MM.1S (cell line): ENCODE measurements around the gene SCFD2.

Experiments
- DNase-seq: peaks from one replicate; pipeline ENCODE4 v3.0.0-alpha.2; 2015
- H2AFZ ChIP-seq: fragments of 300-600 bp; sonication (generic); 2 replicates; pipeline ENCODE4 v1.6.0; 2016; ENCODE audit warnings: antibody characterized with exemption, low read length
- H3F3A ChIP-seq: fragments of 300-600 bp; sonication (generic); 2 replicates; pipeline ENCODE4 v1.6.1; 2016; ENCODE audit warnings: mild to moderate bottlenecking, antibody characterized with exemption, low read length, moderate library complexity, mixed read lengths; ENCODE audit not compliant: insufficient read depth
- H3K27ac ChIP-seq: fragments of 300-600 bp; sonication (generic); 2 replicates; pipeline ENCODE4 v1.5.1; 2016; ENCODE audit warnings: mild to moderate bottlenecking, low read length
- H3K27me3 ChIP-seq: fragments of 300-600 bp; sonication (generic); replicated peaks from 2 replicates; pipeline ENCODE4 v1.6.0; 2016; ENCODE audit warnings: low read length; ENCODE audit not compliant: insufficient read depth
- H3K36me3 ChIP-seq: fragments of 300-600 bp; sonication (generic); replicated peaks from 2 replicates; pipeline ENCODE4 v1.6.1; 2016; ENCODE audit warnings: mild to moderate bottlenecking, low read length, mixed read lengths; ENCODE audit not compliant: insufficient read depth
- H3K4me1 ChIP-seq: fragments of 300-600 bp; sonication (generic); 2 replicates; pipeline ENCODE4 v1.6.1; 2016; ENCODE audit warnings: low read length, mixed read lengths
- H3K4me2 ChIP-seq: fragments of 300-600 bp; sonication (generic); 2 replicates; pipeline ENCODE4 v1.6.0; 2016; ENCODE audit warnings: low read depth, low read length
- H3K4me3 ChIP-seq: fragments of 300-600 bp; sonication (generic); 2 replicates; pipeline ENCODE4 v1.5.1; 2016; ENCODE audit warnings: low read length, mixed read lengths
- H3K79me2 ChIP-seq: fragments of 300-600 bp; sonication (generic); 2 replicates; pipeline ENCODE4 v1.6.1; 2016; ENCODE audit warnings: mixed run types, low read length, mixed read lengths
- H3K9ac ChIP-seq: fragments of 300-600 bp; sonication (generic); 2 replicates; pipeline ENCODE4 v1.6.1; 2016; ENCODE audit warnings: low read length, mixed read lengths
- H3K9me2 ChIP-seq: fragments of 300-600 bp; sonication (generic); replicated peaks from 2 replicates; pipeline ENCODE4 v1.6.1; 2016; ENCODE audit warnings: mild to moderate bottlenecking, low read length, mixed read lengths; ENCODE audit not compliant: insufficient read depth
- H3K9me3 ChIP-seq: fragments of 300-600 bp; sonication (generic); replicated peaks from 2 replicates; pipeline ENCODE4 v1.6.1; 2016; ENCODE audit warnings: mild to moderate bottlenecking, low read length, mixed read lengths; ENCODE audit not compliant: insufficient read depth
- H4K20me1 ChIP-seq: fragments of 300-600 bp; sonication (generic); 2 replicates; pipeline ENCODE4 v1.6.1; 2016; ENCODE audit warnings: mild to moderate bottlenecking, low read length, moderate library complexity, mixed read lengths; ENCODE audit not compliant: insufficient read depth
- EZH2 ChIP-seq: fragments of 300-600 bp; sonication (generic); optimal IDR thresholded peaks from 2 replicates; pipeline ENCODE3; 2017; ENCODE audit warnings: low read depth, mild to moderate bottlenecking, antibody characterized with exemption, low read length, mixed read lengths
- EZH2phosphoT487 ChIP-seq: fragments of 300-600 bp; sonication (generic); IDR thresholded peaks from 2 replicates; pipeline ENCODE4 v1.6.1; 2018; ENCODE audit warnings: antibody characterized with exemption, low read length
- TF ChIP-seq, protein P1 (sequence below): fragments of 300-600 bp; sonication (generic); IDR thresholded peaks from 2 replicates; pipeline ENCODE4 v1.5.1; 2016; ENCODE audit warnings: antibody characterized with exemption, low read length, mixed read lengths

Gene SCFD2

DNA sequence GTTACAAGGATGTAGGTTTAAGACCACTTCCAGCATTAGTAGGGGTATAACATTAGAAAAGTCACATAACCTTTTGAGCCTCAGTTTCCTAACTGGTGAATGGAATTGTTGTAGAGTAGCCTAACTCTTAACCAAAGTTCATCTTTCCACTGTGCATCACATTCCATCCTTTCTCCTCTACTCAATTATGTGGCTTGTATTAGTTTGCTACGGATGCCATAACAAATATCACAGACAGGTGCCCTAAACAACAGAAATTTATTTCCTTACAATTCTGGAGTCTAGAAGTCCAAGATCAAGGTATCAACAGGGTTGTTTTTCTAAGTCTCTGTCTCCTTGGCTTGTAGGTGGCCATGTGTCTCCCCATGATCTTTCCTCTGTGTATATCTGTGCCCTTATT is 271.8 kb downstream of the SCFD2 start:
- Histone ChIP-seq H3K36me3 (no peaks in the 10 kb centered on the region), H3K9me2 (no peaks in the 10 kb centered on the region), H3K27me3 (no peaks in the 10 kb centered on the region), H3K4me2 (no peak overlapping the region), H3K9ac (no peak overlapping the region), H3K4me3 (no peak overlapping the region), H3K4me1 (no peaks in the 10 kb centered on the region), H3K9me3 (no peaks in the 10 kb centered on the region), H4K20me1 (no peaks in the 10 kb centered on the region), H3F3A (no peaks in the 10 kb centered on the region), H3K27ac (no peak overlapping the region), H3K79me2 (no peaks in the 10 kb centered on the region), H2AFZ (no peak overlapping the region)
- TF ChIP-seq EZH2: no peak
- TF ChIP-seq, protein P1, sequence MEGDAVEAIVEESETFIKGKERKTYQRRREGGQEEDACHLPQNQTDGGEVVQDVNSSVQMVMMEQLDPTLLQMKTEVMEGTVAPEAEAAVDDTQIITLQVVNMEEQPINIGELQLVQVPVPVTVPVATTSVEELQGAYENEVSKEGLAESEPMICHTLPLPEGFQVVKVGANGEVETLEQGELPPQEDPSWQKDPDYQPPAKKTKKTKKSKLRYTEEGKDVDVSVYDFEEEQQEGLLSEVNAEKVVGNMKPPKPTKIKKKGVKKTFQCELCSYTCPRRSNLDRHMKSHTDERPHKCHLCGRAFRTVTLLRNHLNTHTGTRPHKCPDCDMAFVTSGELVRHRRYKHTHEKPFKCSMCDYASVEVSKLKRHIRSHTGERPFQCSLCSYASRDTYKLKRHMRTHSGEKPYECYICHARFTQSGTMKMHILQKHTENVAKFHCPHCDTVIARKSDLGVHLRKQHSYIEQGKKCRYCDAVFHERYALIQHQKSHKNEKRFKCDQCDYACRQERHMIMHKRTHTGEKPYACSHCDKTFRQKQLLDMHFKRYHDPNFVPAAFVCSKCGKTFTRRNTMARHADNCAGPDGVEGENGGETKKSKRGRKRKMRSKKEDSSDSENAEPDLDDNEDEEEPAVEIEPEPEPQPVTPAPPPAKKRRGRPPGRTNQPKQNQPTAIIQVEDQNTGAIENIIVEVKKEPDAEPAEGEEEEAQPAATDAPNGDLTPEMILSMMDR: no peak
- TF ChIP-seq EZH2phosphoT487: no peak
- no peak for DNase-seq

DNA sequence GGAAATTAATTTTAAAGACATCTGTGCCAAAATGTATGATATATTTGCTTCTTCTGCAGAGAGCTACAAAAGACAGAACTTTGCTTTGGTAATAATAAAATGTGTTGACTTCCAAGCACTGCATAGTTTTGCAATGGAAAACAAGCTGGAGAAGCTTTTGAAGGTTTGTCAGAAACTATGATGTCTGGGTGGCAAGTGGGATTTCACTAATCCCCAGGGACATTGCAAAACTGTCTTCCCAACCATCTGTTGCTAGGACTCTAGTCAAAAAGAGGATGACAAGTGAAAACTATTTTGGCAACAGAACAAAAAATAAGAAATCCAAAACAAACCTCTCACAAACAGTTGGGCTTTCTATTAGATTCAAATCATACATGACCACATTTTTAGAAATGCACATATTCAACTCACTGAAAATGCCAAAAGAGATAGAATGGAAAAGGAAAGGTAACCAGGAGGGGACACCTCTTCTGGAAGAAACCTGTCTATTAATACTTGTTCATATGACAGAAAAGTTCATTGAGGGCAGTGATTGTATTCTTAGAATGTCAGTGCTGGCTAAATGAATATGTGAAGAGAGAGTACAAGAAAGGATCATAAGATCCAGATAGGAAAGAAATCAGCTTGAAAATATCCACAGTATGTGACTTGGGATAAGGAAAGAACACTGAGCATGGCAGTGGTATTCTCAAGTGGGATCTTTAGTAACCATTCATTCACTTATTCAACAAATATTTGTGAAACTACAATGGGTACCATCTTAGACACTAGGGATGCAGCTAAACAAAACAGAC is 275.7 kb downstream of the SCFD2 start:
- H3K4me1 ChIP-seq: no peaks in the 10 kb centered on the region
- no peak overlapping the region for H3K4me2 ChIP-seq
- TF ChIP-seq EZH2 (no peak), EZH2phosphoT487 (no peak)
- TF ChIP-seq, protein P1: no peak
- no peaks in the 10 kb centered on the region for H3F3A ChIP-seq
- H3K27me3 ChIP-seq: no peaks in the 10 kb centered on the region
- no peaks in the 10 kb centered on the region for H3K79me2 ChIP-seq
- H3K9ac ChIP-seq: no peak overlapping the region
- H3K27ac ChIP-seq: no peak overlapping the region
- H2AFZ ChIP-seq: no peak overlapping the region
- H3K36me3 ChIP-seq: no peaks in the 10 kb centered on the region
- DNase-seq: no peak
- no peak overlapping the region for H3K4me3 ChIP-seq
- H4K20me1 ChIP-seq: no peaks in the 10 kb centered on the region
- H3K9me2 ChIP-seq: no peaks in the 10 kb centered on the region
- H3K9me3 ChIP-seq: no peaks in the 10 kb centered on the region

DNA sequence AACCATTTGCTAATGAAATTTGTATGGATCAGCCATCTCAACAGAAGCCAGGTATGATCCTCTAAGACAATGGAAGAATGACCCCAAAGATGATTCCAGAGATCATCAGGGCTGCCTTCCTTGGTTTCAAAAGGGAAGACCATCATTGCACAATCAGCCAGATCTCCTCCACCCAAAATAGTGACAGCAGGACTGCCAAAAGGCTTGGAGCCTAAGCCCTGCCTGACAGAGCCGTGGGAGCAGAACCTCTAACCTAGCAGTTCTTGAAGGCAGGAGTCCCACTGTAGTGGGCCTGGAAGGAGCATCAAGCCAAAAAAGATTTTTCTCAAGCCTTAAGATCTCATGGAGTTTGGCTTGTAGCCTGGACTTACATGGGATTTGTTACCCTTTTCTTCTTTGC is 277.7 kb downstream of the SCFD2 start:
- Histone ChIP-seq H3F3A (no peaks in the 10 kb centered on the region), H3K27me3 (no peaks in the 10 kb centered on the region), H3K27ac (no peak overlapping the region), H3K9me2 (no peaks in the 10 kb centered on the region), H3K4me2 (no peak overlapping the region), H4K20me1 (no peaks in the 10 kb centered on the region), H2AFZ (no peak overlapping the region), H3K4me1 (no peaks in the 10 kb centered on the region), H3K9me3 (no peaks in the 10 kb centered on the region), H3K4me3 (no peak overlapping the region), H3K36me3 (no peaks in the 10 kb centered on the region), H3K79me2 (no peaks in the 10 kb centered on the region), H3K9ac (no peak overlapping the region)
- TF ChIP-seq EZH2phosphoT487 (no peak), EZH2 (no peak)
- TF ChIP-seq, protein P1: no peak
- no peak for DNase-seq
